A673 (cell line): ENCODE data around the gene NUP85.

Source experiments
- EZH2 ChIP-seq: fragments of 200-600 bp; sonication (generic); IDR thresholded peaks from 2 replicates; pipeline ENCODE4 v1.6.1; 2017; ENCODE audit warnings: borderline replicate concordance, low read depth, mild to moderate bottlenecking, mixed read lengths, antibody characterized with exemption, low read length; ENCODE audit not compliant: poor library complexity, severe bottlenecking
- TF ChIP-seq, protein P1 (sequence below): fragments of 300-800, 200-600 bp; sonication (generic); conservative IDR thresholded peaks from 2 replicates; pipeline ENCODE4 v1.5.1; 2017; ENCODE audit warnings: low read depth, mild to moderate bottlenecking, antibody characterized with exemption, low read length, moderate library complexity, mixed read lengths

DNA sequence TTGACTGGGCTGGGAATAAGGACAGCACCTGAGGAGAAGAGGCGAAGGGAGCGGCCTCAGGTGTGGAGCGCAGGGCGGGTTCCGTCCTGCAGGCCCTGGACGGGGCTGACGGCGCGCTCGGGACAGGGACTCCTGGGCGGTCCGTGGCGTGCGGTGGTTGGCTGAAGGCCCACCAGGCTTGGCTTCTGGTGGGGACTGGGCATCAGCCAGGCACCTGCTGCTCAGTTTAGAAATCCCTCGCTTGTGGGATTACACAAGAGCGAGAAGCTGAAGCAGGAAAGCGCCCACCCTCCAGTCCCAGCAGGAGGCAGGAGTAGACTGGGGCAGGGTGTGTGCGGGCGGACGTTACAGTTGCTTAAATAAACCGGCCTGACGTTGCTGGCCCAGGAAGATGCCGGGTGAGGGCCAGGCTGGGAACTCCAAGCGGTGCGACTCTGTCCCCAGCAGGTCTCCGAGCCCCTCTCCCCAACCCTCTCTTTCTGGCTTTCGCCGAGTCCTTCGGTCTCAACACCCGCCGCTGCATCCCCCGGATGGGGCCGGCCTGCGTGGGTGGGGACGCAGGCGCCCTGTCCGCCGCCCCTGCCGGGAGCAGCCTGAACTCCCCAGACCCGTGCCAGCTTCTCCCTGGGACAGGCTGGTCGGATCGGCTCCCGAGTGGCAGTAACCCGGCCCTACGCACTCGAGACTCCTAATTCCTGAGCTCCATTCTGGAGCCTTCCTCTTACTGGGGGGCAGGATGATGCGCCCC, 64.9 kb downstream of the NUP85 start:
- TF ChIP-seq, protein P1, sequence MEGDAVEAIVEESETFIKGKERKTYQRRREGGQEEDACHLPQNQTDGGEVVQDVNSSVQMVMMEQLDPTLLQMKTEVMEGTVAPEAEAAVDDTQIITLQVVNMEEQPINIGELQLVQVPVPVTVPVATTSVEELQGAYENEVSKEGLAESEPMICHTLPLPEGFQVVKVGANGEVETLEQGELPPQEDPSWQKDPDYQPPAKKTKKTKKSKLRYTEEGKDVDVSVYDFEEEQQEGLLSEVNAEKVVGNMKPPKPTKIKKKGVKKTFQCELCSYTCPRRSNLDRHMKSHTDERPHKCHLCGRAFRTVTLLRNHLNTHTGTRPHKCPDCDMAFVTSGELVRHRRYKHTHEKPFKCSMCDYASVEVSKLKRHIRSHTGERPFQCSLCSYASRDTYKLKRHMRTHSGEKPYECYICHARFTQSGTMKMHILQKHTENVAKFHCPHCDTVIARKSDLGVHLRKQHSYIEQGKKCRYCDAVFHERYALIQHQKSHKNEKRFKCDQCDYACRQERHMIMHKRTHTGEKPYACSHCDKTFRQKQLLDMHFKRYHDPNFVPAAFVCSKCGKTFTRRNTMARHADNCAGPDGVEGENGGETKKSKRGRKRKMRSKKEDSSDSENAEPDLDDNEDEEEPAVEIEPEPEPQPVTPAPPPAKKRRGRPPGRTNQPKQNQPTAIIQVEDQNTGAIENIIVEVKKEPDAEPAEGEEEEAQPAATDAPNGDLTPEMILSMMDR = 0 out of 2 replicates have a peak, but pooled peaks have one; percentile 21
- TF ChIP-seq EZH2 = no peak
